GM12873 (cell line): ENCODE results near the gene TUB.

Source experiments
- TF ChIP-seq, protein P1 (sequence below): IDR thresholded peaks from 2 replicates; pipeline ENCODE4 v1.5.1; 2012; ENCODE audit warnings: low read depth, mild to moderate bottlenecking, moderate library complexity, low read length, control low read depth; ENCODE audit not compliant: insufficient read depth; ENCODE audit errors: missing control alignments

The TUB gene

DNA sequence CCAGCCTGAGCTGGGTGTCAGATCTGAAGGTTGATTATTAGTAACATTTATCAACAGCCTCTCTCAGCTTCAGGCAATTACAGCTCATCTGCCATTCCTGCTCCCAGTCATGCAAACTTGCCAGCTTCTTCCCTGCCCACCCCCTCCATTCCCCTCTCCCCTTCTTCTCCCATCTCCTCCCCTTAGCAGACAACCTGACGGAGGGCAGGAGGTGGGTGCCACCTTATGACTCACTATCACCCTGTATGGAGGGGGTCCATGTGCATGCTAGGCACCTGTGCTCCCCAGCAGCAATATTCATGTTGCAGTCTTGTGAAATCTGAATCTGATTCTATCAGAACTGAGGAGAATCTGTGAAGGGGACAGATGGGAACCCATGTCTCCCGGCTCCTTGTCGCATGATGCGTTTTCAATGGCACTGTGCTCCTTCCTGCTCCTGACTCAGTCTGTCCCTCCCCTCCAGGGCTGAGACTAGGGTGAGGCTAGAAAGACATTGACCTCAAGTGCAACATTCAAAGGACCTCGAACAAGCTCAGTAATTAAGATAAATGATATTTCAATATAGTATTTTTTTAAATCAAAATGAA lies 46.3 kb upstream of the TUB start:
- TF ChIP-seq, protein P1, sequence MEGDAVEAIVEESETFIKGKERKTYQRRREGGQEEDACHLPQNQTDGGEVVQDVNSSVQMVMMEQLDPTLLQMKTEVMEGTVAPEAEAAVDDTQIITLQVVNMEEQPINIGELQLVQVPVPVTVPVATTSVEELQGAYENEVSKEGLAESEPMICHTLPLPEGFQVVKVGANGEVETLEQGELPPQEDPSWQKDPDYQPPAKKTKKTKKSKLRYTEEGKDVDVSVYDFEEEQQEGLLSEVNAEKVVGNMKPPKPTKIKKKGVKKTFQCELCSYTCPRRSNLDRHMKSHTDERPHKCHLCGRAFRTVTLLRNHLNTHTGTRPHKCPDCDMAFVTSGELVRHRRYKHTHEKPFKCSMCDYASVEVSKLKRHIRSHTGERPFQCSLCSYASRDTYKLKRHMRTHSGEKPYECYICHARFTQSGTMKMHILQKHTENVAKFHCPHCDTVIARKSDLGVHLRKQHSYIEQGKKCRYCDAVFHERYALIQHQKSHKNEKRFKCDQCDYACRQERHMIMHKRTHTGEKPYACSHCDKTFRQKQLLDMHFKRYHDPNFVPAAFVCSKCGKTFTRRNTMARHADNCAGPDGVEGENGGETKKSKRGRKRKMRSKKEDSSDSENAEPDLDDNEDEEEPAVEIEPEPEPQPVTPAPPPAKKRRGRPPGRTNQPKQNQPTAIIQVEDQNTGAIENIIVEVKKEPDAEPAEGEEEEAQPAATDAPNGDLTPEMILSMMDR, result no peak

DNA sequence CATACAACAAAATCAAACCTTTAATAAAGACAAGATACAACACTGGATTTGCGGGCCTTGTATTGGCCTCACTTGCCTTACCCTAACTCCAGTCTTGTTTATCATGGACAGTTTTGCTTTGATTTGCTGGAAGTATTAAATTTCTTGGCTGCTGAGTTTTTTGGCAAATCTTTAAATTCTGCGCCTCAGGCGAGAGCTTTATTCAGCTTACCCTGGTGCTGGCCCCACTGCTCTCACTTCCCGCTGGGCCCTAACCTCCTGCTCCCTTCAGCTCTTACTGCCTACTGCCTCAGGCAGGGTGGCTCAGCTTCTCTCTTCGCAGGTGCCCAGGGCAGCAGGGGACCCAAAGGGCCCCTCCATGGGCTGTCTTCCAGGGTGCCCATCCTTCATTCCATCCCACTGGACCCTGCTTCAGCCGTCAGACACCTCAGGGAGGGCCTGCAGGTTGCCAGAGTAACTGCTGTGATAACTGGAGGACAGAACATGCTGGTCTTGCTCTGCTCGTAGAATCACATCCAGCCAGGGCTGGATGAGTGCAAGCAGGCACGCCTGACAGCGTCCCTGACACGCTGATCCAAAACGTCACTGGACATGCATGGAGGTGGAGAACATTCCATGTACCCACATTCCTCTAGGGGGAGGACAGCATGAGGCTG lies 45.7 kb upstream of the TUB start:
- TF ChIP-seq, protein P1, result no peak

DNA sequence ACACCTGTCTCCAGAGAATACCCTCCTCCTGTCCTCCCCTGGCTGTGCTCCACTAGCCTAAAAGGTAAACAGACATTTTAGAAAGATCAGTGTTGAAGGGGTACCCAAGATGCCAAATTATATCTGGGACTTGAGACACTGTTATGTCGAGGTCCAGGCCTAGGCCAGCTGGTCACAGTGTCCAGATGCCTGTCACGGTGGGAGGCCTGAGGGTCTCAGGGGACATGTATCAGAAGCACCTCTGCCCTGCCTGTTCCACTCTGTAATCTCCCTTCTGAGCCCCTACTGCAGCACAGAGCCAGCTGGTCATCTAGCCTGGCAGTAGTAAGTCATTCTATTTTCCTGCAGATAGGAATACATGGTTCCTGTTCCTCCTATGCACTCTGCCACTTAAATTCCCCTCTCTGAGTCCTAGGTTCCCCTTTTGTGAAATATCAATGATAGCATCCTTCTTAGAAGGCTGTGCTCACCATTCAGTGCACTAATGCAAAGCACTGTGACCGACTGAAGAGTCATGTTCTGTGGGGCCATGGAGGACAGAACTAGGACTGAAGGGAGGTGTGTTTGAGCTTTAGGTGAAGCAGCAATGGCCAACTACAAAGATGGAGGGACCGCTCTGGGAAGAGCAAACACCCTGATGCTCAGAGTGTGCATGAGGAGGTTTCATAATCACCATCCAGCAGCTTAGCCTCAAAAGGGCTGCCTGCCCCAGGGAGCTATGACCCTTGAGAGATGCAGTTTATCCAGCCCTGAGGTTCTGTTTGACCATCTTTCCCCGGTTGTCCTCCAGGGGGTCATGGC lies 44.8 kb upstream of the TUB start:
- TF ChIP-seq, protein P1, result no peak

DNA sequence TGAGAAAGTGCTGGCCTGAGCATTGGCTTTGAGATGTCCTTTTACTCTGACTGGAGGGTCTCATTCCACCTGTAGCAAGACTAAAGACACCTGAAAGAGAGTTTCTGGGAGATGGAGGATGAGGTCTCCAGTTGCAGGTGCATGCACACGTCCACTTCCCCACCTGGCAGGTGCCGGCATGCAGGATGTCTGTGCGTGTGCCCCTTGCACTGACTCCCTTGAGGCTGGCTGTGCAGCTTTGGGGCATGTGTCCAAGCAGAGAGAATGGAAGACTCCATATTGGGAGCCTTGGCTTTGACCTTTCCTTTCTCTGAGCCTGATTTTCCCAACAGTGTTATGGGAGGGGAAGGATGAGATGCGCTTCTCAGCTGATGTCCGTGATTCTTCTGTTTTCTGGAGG lies 44.0 kb upstream of the TUB start:
- TF ChIP-seq, protein P1, result no peak

DNA sequence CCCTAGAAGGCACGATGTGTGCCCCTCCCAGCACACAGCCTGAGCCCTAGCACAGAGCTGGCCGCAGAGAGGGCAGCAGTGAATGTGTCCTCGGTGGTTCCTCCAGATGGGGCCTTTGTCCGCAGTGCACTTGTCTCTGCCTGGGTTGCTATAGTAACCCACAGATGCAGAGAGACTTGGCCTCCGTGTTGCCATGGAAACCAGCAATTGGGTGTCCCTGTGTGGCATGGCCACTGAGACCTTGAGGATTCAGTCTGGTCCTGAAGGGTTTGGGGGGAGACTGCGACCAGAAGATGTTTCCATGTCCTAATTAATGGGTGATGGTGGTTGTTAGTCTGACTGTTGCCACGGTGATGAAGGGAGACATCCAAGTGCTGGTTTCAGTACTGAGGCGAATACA lies 42.6 kb upstream of the TUB start:
- TF ChIP-seq, protein P1, result no peak

DNA sequence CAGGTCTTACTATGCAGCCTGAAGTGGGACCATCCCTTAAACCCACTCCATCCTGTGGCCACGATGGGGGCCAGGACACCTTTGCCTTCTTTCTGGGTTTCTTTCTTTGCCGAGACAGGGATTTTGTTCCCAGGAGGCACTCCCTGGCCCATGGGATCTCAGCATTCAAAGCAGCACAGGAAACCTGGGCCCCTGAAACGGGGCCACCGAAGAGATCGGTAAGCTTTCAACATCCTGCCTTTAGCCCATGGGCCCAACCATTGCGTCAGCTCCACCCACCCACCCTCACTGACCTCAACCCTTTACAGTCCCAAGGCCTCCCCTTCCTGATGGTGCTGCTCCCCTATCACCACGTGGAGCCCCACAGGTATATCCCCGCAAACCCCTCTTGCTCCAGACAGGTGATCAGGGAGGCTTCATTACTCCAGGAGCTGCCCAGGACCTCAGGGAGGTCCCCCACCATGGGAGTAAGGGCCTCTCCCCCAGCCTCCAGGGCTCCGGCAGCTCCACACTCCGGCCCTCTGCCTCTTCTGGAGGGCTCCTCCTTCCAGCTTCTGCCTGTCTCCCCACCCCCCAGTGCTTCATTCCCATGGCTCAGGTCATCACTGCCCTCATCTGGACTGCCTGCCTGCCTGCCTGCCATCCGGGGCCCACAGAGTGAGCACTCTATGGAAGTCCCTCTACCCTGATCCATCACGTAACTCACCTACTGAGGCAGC lies 42.0 kb upstream of the TUB start:
- TF ChIP-seq, protein P1, result no peak

DNA sequence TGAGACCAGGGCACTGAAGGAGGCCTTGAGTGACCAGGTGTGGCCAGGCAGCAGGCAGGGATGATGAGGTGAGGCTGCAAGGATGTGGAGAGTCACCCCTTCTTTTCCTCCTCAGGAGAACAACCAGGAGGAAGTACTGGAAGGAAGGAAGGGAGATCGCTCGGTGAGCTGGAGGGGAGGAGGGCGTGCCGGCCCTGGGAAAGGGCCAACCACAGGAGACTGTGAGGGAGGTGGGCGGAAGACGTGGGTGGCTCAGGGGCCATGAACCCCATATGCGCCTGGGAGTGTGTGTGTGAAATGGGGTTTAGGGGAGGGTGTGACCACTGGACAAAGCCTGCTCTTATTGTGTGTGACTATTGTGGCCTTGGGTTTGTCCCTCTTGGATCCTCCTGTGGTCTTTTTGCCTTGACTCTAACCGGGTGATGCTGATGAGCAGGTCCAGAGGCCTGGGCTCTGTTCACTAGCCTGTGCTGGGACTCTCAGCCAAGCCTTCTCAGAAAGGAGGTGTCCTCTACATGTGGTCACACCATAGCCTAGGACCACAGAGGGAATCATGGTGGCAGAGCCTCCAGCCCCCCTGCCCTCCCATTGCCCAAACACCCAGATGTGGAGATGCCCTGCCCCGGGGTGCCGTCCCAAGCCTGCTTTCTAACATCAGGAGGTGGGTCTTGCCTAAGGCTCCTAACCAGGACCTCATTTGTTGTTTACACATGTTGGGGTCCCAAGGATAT lies 41.3 kb upstream of the TUB start:
- TF ChIP-seq, protein P1, result no peak
